ENCODE results near the gene TET2.
"Not testable (repeated sequence)": the region's sequence is repeated elsewhere in the genome, so short reads cannot be mapped to it uniquely, and the experiment has no call there.

Gene TET2

GRCh38 chr4:105293360-105293759 is 146.7 kb downstream of the TET2 start:
- no peak for DNase-seq (ENCODE audit: low spot score)

- DNase-seq (ENCODE audit: low spot score): no peak
Observed at GRCh38 chr4:105296672-105297071, 150.0 kb downstream of the TET2 start.

- not testable (repeated sequence) for DNase-seq (ENCODE audit: low spot score)
Observed at GRCh38 chr4:105299027-105299426, 152.4 kb downstream of the TET2 start.

- no peak for DNase-seq (ENCODE audit: low spot score)
Observed at GRCh38 chr4:105304085-105304484, 157.4 kb downstream of the TET2 start.

DNA sequence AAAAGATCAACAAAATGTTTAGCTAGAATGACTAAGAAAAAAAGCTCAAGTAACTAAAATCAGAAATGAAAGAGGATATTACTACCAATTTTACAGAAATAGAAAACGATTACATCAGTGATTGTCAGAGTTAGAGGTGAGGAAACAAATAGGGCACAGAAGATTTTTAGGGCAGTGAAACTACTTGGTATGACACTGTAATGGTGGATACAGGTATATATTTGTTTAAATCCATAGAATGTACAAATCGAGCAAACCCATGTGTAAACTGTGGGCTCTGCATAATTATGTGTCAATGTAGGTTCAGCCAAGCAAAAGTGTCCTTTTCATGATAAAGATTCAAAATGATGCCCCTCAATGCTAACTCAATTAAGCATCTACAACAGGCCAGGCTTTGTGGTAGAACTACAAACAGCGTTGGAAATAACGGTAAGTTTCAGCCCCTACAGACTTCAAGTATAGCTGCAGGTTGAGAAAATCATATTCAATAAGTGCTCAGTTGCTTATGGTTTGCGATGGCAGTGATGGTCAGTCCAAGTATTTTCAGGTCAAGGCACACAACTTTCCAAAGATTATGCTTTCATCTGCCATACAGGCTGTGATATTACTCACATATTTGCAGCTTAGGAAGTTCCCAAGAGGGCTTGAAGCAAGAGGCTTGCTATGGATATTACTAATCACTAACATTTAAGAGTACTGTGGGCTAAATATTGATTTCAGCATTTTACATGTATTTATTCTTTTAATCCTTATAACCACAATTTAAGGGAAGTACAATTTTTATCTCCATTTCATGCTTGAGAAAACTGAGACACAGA is 158.6 kb downstream of the TET2 start:
- no peak for DNase-seq (ENCODE audit: low spot score)

GRCh38 chr4:105306158-105306781 is 159.6 kb downstream of the TET2 start:
- no peak for DNase-seq (ENCODE audit: low spot score)

- DNase-seq (ENCODE audit: low spot score): no peak
Observed at GRCh38 chr4:105306820-105307219, 160.1 kb downstream of the TET2 start.

- DNase-seq (ENCODE audit: low spot score): no peak
Observed at GRCh38 chr4:105318486-105318885, 171.8 kb downstream of the TET2 start.

DNA sequence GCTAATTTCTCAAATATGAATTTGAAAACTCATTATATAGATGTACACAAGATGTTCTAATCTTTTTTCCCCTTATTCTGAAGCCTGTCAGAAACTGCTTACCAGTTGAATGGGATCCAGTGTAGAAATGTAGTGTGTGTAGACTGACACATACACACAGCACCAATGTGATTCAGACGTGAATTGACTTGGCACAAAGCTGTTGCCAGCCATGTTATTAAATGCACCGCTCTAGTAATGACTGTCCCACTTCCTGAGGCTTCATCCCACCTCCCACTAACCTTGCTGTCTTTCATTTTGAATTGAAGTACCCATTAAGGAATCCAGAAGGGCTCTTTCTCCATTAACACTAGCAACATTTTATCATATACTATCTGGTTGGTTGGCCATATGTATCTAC is 180.5 kb downstream of the TET2 start:
- DNase-seq (ENCODE audit: low spot score): no peak

GRCh38 chr4:105327956-105328355 is 181.3 kb downstream of the TET2 start:
- DNase-seq (ENCODE audit: low spot score): no peak

DNA sequence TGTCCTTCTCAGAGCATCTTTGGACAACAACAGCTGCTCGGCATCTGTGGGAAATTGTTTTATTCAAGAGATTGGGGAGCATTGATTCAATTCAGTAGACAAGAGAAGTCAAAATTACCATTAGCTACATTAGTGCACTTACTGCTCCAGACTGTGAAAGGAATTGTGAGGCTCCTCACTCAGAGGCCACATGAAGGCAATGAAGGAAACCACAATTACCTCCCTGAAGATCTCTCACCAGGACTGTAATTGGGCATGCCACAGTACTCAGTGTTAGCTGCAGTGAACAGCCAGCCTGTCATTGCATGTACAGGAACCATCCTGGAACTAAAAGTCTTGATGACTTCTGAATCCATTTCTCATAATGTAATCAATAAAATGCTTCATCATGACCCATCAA is 182.4 kb downstream of the TET2 start:
- no peak for DNase-seq (ENCODE audit: low spot score)
